ENCODE results near the gene RHO. TPM values are rescaled to one million over a fixed set of nuclear protein-coding genes. Genes with fewer than 3 reads are reported as not detected.

The RHO gene
- total RNA-seq, 1 experiment from 2014 or later = not detected

- Histone ChIP-seq H3K9ac (ENCODE audit: low read length) (no peak overlapping the region), H3K4me3 (replicated peaks in 1 of 2; ENCODE audit: low read depth in 1 of 2, low read length in 2 of 2) (no peak overlapping the region), H4K20me1 (ENCODE audit: insufficient read depth) (no peaks in the 10 kb centered on the region), H3K9me3 (ENCODE audit: control insufficient read depth in 1 of 2, insufficient read depth in 1 of 2, low read depth in 1 of 2, low read length in 2 of 2) (no peaks in the 10 kb centered on the region), H3K36me3 (ENCODE audit: control insufficient read depth in 1 of 2, insufficient read depth in 2 of 2, low read length in 2 of 2) (no peaks in the 10 kb centered on the region), H3K27me3 (ENCODE audit: insufficient read depth, low read length) (no peaks in the 10 kb centered on the region), H3K79me2 (ENCODE audit: insufficient read depth, low read length) (no peaks in the 10 kb centered on the region), H3K27ac (ENCODE audit: low read depth, low read length) (no peak overlapping the region), H3K9me2 (ENCODE audit: insufficient read depth) (no peaks in the 10 kb centered on the region), H2AFZ (ENCODE audit: low read depth, low read length, poor library complexity, severe bottlenecking) (no peak overlapping the region), H3K4me1 (ENCODE audit: control insufficient read depth in 1 of 2, insufficient read depth in 2 of 2, low read length in 2 of 2) (no peaks in the 10 kb centered on the region), H3K4me2 (ENCODE audit: low read length) (no peak overlapping the region)
- DNase-seq (ENCODE audit: low read depth, low spot score) (no peak), ATAC-seq (no peak)
- ChIA-PET CTCF (no interaction called here), POLR2A (no interaction called here), RAD21 (ENCODE audit: low non-redundant PET in 1 of 2, low total read pairs in 2 of 2, uncharacterized antibody in 2 of 2, unreplicated experiment in 2 of 2) (no interaction called here)
- TF ChIP-seq RAD21 (IDR thresholded peaks at IDR 0.05; ENCODE audit: low read depth) (no peak), CBX3 (IDR thresholded peaks at IDR 0.05; ENCODE audit: low read depth) (no peak), POLR2AphosphoS5 (IDR thresholded peaks at IDR 0.05; ENCODE audit: low read depth, low read length) (no peak), SIN3A (IDR thresholded peaks at IDR 0.05; ENCODE audit: low read depth) (no peak), EGR1 (IDR thresholded peaks at IDR 0.05; ENCODE audit: low read depth) (no peak), TCF7L2 (IDR thresholded peaks at IDR 0.05; ENCODE audit: borderline replicate concordance, extremely low read depth, insufficient read depth, insufficient read length) (no peak), ZNF274 (IDR thresholded peaks at IDR 0.05; ENCODE audit: low read depth, low read length) (no peak), ZFX (IDR thresholded peaks at IDR 0.05) (no peak), REST (IDR thresholded peaks at IDR 0.05; ENCODE audit: low read depth) (no peak), SP1 (IDR thresholded peaks at IDR 0.05; ENCODE audit: low read depth) (no peak), ELF1 (IDR thresholded peaks at IDR 0.05; ENCODE audit: borderline replicate concordance, low read depth) (no peak), JUND (IDR thresholded peaks at IDR 0.05) (no peak), FOSL1 (IDR thresholded peaks at IDR 0.05; ENCODE audit: low read depth) (no peak), EZH2 (IDR thresholded peaks at IDR 0.05) (no peak), SRF (IDR thresholded peaks at IDR 0.05; ENCODE audit: low read depth) (no peak)
- TF ChIP-seq, protein P1, sequence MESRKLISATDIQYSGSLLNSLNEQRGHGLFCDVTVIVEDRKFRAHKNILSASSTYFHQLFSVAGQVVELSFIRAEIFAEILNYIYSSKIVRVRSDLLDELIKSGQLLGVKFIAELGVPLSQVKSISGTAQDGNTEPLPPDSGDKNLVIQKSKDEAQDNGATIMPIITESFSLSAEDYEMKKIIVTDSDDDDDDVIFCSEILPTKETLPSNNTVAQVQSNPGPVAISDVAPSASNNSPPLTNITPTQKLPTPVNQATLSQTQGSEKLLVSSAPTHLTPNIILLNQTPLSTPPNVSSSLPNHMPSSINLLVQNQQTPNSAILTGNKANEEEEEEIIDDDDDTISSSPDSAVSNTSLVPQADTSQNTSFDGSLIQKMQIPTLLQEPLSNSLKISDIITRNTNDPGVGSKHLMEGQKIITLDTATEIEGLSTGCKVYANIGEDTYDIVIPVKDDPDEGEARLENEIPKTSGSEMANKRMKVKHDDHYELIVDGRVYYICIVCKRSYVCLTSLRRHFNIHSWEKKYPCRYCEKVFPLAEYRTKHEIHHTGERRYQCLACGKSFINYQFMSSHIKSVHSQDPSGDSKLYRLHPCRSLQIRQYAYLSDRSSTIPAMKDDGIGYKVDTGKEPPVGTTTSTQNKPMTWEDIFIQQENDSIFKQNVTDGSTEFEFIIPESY (IDR thresholded peaks at IDR 0.05; ENCODE audit: extremely low read depth, insufficient replicate concordance, low read length) = no peak
- TF ChIP-seq, protein P2, sequence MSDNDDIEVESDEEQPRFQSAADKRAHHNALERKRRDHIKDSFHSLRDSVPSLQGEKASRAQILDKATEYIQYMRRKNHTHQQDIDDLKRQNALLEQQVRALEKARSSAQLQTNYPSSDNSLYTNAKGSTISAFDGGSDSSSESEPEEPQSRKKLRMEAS (IDR thresholded peaks at IDR 0.05) = no peak
- TF ChIP-seq, protein P3, sequence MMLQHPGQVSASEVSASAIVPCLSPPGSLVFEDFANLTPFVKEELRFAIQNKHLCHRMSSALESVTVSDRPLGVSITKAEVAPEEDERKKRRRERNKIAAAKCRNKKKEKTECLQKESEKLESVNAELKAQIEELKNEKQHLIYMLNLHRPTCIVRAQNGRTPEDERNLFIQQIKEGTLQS (IDR thresholded peaks at IDR 0.05) = no peak
- no TSS peak for BruUV-seq (replicated peaks)
- intact Hi-C loops (cut with micrococcal nuclease) = no loop called here
Measured at GRCh38 chr3:129506231-129506742, 22.2 kb upstream of the RHO start.

All from HCT116 (cell line).